HG02938 (cell line): Measurements from ENCODE around the gene TMPRSS9.

Experiments used
- ATAC-seq: cut with Tn5 transposase; IDR thresholded peaks from one replicate; pipeline ENCODE4 v1.9.1; 2021; ENCODE audit warnings: mild to moderate bottlenecking, moderate library complexity; ENCODE audit not compliant: unreplicated experiment

Gene TMPRSS9

GRCh38 chr19:2329149-2329478 lies 31.0 kb upstream of the TMPRSS9 start:
- ATAC-seq: no peak

GRCh38 chr19:2329501-2329916 lies 30.6 kb upstream of the TMPRSS9 start:
- no peak for ATAC-seq

GRCh38 chr19:2330255-2330631 lies 29.8 kb upstream of the TMPRSS9 start:
- no peak for ATAC-seq

- no peak for ATAC-seq
Measured at GRCh38 chr19:2330632-2331284, 29.3 kb upstream of the TMPRSS9 start.

- ATAC-seq: no peak
Measured at GRCh38 chr19:2331601-2332246, 28.3 kb upstream of the TMPRSS9 start.

GRCh38 chr19:2332341-2333026 lies 27.6 kb upstream of the TMPRSS9 start:
- ATAC-seq: no peak

- no peak for ATAC-seq
Measured at GRCh38 chr19:2333027-2333806, 26.8 kb upstream of the TMPRSS9 start.

- no peak for ATAC-seq
Measured at GRCh38 chr19:2333807-2334211, 26.3 kb upstream of the TMPRSS9 start.

GRCh38 chr19:2334426-2334825 lies 25.6 kb upstream of the TMPRSS9 start:
- no peak for ATAC-seq

- ATAC-seq: no peak
Measured at GRCh38 chr19:2334986-2335846, 24.8 kb upstream of the TMPRSS9 start.

- ATAC-seq: no peak
Measured at GRCh38 chr19:2335848-2336247, 24.2 kb upstream of the TMPRSS9 start.

GRCh38 chr19:2336528-2337328 lies 23.3 kb upstream of the TMPRSS9 start:
- no peak for ATAC-seq

GRCh38 chr19:2337329-2337707 lies 22.7 kb upstream of the TMPRSS9 start:
- ATAC-seq: no peak

GRCh38 chr19:2338055-2338615 lies 21.9 kb upstream of the TMPRSS9 start:
- ATAC-seq: no peak

GRCh38 chr19:2338751-2339643 lies 21.1 kb upstream of the TMPRSS9 start:
- ATAC-seq: no peak

GRCh38 chr19:2339644-2340310 lies 20.3 kb upstream of the TMPRSS9 start:
- no peak for ATAC-seq

GRCh38 chr19:2340496-2341243 lies 19.4 kb upstream of the TMPRSS9 start:
- ATAC-seq: no peak
